Neural progenitor cell (in vitro differentiated cells): ENCODE results near the gene SH3BGRL3.

ENCODE experiments used
- CTCF ChIP-seq: fragments of 200-600 bp; sonication (generic); IDR thresholded peaks from 2 replicates; pipeline ENCODE4 v1.5.1; 2017; ENCODE audit warnings: antibody characterized with exemption, mild to moderate bottlenecking
- EZH2 ChIP-seq: fragments of 200-600 bp; sonication (generic); IDR thresholded peaks from 2 replicates; pipeline ENCODE4 v1.6.1; 2017; ENCODE audit warnings: antibody characterized with exemption, mild to moderate bottlenecking, moderate library complexity

- no peak for TF ChIP-seq CTCF
- no peak for TF ChIP-seq EZH2
Measured at GRCh38 chr1:26265405-26265804, 14.5 kb upstream of the SH3BGRL3 start.
